GM21367 (cell line): ENCODE data around the gene PIGT.
A peak's percentile ranks its signal among the peaks of the same experiment; 100 is the strongest.

Source experiments
- ATAC-seq: cut with Tn5 transposase; IDR thresholded peaks from one replicate; pipeline ENCODE4 v1.9.1; 2021; ENCODE audit not compliant: unreplicated experiment

PIGT gene

DNA sequence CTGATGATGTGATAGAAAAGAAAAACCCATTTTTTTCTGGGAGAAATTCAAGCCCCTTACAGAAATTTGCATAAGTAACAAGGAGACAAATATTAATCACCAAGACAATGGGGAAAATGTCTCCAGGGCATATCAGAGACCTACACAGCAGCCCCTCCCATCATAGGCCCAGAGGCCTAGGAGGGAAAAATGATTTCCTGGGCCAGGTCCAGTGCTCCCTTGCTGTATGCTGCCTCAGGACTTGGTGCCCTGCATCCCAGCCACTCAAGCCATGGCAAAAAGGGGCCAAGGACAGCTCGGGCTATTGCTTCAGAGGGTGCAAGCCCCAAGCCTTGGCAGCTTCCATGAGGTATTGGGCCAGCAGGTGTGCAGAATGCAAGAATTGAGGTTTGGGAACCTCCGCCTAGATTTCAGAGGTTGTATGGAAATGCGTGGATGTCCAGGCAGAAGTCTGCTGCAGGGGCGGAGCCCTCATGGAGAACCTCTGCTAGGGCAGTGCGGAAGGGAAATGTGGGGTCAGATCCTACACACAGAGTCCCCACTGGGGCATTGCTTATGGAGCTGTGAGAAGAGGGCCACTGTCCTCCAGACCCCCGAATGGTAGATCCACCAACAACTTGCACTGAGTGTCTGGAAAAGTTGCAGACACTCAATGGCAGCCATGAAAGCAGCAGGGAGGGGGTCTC, 15.5 kb upstream of the PIGT start:
- no peak for ATAC-seq

DNA sequence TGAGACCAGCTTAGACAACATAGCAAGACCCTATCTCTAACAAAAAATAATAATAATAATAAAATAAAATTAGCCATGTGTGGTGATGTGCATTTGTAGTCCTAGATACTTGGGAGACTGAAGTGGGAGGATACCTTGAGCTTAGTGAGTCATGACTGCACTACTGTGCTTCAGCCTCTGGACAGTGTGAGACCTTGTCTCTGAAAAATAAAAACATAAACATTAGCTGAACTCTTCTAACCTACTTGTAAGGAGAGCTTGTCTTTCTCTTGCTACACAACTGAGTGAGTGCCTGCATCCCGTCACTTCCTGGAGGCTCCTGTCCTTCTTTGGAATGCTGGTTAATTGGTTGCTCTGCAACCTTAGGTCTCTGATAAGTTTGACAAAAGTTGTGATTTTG, 13.0 kb upstream of the PIGT start:
- no peak for ATAC-seq

DNA sequence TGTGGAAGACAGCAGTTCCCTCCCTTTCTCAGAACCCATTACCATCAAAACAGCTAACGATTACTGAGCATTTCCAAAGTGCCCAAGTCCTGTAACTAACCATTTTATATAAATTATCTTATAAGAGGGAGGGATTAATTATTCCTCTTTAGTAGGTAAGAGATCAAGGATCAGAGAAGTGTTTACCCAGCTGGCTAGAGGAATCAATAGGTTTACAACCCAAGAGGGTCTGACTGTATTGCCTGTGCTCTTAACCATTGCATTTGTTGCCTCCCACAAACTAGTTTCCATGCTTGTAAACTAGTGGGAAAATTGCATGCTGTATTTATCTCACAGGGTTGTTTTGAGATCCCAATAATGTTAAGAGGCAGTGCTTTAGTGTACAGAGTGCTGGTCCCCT, 11.5 kb upstream of the PIGT start:
- ATAC-seq: no peak

DNA sequence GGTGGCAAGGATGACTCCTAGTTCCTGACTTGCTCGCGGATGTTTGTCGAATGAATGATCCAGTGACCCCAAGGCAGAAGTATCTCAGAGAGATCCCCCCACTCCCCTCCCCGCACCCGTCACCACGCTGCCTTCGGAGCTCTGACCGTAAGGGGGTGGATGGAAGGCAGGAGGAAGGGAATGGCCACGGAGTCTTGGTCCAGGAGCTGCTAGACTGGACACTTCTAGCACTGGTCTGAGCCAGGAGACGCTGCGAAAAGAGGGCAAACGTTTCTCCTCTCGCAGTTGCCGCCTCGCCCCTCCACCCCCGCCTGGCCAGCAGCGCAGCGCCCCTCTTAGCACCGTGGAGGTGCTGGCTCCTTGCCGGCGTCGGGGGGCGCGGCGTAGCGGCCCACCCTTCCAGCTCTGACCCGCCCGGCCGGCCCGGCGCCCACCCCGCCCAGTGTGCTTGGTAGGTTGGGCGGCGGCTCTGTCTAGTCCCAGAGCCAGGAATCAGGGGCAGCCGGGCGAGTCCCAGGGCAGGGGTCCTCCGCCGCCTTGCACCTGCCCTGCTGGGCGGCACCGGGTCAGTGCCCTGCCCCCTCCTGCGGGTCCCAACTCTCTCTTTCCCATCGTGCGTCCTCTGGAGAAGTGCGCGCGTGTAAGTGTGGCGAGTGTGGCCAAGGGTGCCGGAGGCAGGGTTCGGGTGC, 10.2 kb upstream of the PIGT start:
- ATAC-seq: no peak

DNA sequence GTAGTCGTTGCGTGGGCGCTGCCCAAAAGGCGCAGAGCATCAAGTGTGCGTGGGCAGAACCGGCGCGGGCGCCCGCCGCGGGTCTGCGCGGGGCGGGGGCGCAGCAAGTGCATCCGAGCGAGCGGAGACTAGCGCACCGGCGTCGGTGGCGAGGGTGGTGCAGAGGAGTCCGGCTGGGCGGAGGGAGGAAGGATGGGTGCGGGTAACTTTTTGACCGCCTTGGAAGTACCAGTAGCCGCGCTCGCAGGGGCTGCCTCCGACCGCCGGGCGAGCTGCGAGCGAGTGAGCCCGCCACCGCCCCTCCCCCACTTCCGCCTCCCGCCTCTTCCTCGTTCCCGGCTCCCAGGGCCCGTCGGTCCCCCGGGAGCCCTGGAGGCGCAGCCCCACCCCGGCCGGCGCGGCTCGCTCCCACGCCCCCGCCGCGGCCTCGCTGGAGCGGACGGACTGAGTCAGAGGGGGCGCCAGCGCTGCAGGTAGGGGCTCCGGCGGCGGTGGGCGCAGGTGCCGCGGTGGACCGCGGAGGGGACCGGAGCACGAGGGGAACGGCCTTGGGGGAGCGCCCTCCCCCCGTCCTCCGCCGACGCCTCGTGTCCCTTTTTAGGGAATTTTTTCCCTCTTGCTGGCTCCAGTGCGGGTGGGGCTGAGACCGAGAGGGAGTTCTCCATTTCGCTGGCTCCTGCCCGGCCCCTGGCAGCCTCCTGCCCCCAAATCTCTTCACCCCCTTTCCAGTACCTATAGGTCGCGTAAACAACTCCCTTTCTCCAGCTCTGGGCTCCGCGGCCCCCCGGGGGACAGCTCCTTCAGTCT, 9.5 kb upstream of the PIGT start:
- ATAC-seq: no peak

DNA sequence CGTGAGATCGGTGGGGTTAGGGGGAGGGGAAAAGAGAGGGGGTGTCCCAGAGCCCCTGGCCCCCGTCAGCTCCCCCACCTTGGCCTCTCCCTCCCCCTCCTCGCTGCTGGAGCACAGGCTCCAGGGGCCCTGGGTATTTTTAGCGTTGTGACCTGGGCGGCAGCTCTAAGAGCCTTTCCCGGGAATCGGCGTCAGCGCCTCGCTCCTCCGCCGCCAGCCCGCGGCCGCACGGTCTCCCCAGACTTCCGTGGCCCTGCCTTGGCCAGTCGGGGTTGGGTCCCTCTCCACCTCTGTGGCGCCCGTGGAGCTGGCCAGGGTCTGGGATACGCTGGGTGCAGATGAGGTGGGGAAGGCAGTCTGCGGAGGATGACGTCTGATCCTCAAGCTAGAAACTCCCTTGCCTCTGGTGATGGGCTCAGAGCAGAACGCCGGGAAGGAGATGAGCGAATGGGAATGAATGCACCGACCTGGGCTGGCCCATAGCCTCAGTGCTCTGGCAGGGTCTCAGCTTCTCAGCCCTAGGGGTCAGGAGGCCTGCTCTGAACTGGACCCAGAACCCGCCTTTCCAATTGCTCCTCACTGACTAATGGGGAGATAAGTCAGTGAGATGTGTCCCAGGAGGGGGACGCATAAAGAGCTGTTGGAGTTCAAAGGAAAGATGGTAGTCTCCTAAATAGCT, 8.7 kb upstream of the PIGT start:
- ATAC-seq: no peak

DNA sequence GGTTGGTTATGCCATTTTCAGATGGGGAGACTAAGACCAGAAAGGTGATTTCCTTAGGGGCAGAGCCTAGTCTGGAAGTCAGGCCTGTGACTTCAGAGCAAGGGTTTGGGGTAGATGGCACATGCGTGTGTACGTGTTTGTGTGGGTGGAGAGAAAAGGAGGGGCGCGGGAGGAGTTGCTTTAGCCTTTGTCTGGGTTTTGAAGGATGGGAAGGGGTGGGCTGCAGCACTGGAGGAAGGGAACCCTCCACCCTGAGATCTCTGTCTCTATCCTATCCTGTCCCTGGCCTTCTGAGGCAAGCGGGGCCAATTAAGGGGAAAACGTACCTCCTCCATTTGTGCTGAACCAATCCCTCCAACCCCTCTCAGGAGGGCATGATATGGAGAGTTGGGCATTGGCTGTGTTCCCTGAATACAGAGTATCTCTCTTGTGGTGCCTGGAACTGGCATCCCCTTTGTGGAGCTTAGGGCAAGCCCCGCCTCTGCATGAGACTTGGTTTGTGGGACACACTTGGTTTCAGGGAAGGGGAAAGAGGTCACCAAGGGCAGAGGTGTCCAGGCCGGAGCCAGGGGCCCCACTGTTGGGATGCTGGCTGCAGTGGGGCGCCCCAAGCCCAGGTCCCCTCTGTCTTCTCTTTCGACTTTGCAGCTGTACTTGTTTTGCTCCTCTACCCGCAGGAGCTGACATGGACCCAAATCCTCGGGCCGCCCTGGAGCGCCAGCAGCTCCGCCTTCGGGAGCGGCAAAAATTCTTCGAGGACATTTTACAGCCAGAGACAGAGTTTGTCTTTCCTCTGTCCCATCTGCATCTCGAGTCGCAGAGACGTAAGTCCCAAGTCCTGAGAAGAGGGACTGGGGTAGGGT, 7.9 kb upstream of the PIGT start, which contains the start of gene DBNDD2:
Gene DBNDD2, plus strand, starts transcription at position 507 of the 863 bp plus-strand sequence. Its CDS starts 179 bp downstream, at position 686.
- ATAC-seq: no peak

DNA sequence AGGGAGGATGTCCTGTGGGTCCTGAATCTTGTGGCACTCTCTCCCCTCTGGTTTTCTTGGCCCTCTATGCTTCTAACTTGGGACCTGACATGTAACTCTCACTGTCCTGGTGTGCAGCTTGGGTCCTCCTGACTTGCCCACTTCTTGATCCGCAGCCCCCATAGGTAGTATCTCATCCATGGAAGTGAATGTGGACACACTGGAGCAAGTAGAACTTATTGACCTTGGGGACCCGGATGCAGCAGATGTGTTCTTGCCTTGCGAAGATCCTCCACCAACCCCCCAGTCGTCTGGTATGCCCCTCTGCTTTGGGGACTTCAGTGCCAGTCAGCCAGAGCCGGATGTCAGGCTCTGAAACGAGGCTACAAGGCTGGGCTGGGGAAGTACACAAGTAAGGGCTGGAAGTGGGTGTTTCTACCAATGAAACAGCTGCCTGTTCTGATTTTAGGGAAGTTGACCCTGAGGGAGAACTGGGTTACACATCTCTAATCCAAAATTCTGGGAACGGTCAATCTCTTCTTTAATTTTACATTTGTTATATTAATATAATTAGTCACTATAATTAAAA, 7.2 kb upstream of the PIGT start:
- no peak for ATAC-seq

DNA sequence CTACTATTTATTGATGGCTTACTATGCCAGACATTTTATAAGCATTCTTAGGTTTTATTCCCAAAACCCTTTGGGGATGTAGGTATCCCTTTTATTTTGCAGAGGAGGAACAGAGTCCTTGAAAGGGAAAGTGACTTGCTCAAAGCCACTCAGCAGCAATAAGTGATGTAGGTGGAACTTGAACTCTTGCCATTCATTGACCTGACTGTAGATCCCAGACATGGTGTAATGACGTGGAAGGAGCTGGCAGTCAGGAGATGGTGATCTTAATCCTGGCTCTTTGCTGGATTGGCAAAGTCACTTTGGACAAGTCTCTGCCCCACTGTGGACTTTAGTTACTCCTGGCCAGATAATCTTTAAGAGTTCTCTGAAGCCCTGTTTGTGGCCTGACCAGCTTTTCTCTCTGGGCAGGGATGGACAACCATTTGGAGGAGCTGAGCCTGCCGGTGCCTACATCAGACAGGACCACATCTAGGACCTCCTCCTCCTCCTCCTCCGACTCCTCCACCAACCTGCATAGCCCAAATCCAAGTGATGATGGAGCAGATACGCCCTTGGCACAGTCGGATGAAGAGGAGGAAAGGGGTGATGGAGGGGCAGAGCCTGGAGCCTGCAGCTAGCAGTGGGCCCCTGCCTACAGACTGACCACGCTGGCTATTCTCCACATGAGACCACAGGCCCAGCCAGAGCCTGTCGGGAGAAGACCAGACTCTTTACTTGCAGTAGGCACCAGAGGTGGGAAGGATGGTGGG, 6.2 kb upstream of the PIGT start:
- ATAC-seq: no peak

DNA sequence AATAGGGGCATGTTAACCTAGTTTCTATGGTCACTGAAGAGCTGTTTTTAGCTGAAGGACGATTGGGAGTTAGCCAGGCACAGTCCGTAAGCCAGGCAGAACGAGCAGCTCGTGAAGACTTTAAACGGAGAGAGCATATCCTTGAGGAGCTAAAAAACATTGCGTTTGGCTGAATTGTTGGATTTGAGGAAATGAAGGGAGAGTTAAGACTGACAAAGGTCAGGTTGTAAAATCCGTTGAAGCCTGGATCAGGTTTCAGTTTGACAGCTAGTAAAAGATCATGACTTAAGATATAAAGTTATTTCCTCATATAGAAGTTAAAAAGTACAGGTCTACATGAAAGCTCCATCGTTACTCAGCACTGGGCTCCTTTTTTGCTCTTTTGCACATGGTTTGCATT, 5.1 kb upstream of the PIGT start:
- ATAC-seq: no peak

DNA sequence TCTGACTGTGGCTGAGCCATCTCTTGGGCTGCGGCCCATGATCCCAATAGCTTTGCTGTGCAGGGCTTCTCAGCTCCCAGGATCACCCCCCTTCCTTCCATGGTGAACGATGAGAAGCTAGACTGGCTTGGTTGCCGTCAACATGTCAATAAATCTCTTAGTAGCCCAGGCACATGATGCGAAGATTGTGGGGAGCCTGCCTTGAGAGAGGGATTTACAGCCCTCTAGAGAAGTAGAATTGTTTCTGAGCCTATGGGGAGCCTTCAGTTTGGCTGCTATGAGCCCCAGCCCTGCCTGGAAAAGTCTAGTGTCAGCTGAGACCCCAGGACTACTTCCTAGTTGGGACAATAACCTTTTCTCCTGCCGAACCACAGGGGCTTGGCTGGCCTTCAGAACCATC, 3.3 kb upstream of the PIGT start:
- ATAC-seq: no peak

DNA sequence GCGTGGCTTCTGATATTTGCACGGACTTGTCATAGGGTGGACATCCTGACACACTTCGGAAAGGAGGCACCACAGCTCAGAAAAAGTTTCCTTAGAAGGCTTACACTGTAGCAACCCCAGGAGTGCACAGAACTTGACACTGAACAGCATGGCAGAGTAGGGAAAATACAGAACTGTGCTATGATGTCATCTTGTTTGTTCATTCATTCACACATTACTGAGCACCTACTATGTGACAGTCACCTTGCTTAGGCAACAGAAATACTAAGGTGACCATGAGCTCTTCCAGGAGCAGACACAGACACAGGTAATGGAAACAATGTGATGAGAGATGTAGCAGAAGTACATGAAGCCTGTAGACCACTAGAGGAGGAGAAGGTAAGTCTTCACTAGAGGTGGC, 2.5 kb upstream of the PIGT start:
- no peak for ATAC-seq

DNA sequence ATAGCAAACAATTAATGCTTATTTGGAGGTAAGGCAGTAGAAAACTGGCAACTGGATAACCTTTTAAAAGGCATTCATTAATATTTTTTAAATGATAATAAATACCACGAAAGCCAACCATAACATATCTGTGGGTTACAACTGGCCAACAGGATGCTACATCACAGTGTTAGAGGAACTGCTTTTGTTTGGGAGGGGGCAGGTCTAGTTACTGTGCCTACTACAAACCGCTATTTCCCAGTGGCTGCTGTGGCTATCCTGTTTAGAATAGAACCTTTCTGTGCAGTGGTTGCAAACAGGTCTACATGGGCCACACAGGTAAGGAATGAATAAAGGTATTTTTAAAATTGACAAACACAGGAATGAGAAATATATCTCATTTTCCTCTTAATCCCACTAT, 976 bp downstream of the PIGT start:
- no peak for ATAC-seq

DNA sequence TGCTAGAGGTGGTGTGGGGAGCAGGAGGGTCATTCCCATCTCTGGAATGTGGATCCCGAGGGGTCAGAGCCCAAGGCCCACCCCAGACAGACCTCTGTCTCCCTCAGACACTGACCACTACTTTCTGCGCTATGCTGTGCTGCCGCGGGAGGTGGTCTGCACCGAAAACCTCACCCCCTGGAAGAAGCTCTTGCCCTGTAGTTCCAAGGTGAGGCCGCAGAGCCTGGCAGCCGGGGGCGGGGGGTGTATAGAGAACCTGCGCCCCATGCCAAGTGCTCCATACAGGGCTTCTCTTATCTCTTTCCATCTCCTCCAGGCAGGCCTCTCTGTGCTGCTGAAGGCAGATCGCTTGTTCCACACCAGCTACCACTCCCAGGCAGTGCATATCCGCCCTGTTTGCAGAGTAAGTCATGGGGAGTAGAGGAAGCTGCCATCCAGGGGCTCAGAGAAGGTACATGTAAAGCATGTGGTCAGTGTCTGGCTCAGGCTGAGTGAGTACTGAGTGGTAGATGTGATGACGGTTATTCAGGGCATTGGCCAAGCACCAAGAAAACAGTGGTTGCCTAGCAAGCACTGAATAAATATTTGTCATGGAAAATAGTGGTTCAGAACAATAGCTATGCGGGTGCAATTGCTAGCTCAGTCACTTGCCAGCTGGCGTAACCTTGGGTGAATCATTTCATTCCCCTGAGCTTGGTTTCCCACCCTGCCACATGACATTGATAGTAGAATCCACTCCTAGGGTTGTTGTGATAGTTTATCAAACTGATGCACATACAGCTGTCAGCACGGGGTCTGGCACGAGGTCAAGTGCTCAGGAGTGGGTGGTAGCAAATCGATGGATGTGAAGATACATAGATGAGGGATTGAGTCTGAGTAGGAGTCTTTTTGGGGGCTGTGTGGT, 3.5 kb downstream of the PIGT start:
- ATAC-seq: peak; percentile 69

DNA sequence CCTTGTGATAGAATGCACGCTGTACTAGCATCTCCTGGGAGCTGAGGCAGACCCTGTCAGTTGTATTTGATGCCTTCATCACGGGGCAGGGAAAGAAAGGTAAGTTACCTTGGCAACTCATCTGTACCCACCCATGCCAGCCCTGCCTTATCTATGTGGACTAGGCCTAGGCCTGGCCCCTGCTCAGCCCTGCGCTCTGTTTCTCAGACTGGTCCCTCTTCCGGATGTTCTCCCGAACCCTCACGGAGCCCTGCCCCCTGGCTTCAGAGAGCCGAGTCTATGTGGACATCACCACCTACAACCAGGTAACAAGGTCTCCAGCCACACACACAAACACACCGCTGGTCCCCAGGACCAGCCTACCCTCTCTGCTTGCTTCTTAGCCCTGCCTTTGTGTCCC, 4.2 kb downstream of the PIGT start:
- no peak for ATAC-seq

DNA sequence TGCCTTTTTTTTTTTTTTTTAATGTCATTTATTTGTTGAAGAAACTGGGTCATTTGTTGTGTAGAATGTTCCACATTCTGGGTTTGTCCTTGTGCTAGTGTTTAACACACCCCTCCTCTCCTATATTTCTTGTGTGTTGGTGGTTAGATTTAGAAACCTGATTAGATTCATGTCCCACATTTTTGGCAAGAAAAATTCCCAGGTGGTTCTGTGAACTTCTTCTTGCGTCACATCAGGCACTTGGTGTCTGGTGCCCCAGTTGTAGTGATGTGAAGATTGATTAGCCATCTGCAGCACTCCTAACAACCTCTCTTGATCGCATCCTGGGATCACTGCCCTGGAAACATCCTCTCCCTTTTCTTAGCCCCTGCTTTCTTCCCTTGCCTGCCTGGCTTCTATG, 7.8 kb downstream of the PIGT start:
- ATAC-seq: no peak

DNA sequence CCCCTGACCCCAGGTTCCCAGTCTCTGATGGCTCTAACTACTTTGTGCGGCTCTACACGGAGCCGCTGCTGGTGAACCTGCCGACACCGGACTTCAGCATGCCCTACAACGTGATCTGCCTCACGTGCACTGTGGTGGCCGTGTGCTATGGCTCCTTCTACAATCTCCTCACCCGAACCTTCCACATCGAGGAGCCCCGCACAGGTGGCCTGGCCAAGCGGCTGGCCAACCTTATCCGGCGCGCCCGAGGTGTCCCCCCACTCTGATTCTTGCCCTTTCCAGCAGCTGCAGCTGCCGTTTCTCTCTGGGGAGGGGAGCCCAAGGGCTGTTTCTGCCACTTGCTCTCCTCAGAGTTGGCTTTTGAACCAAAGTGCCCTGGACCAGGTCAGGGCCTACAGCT, 9.6 kb downstream of the PIGT start:
- ATAC-seq: no peak

DNA sequence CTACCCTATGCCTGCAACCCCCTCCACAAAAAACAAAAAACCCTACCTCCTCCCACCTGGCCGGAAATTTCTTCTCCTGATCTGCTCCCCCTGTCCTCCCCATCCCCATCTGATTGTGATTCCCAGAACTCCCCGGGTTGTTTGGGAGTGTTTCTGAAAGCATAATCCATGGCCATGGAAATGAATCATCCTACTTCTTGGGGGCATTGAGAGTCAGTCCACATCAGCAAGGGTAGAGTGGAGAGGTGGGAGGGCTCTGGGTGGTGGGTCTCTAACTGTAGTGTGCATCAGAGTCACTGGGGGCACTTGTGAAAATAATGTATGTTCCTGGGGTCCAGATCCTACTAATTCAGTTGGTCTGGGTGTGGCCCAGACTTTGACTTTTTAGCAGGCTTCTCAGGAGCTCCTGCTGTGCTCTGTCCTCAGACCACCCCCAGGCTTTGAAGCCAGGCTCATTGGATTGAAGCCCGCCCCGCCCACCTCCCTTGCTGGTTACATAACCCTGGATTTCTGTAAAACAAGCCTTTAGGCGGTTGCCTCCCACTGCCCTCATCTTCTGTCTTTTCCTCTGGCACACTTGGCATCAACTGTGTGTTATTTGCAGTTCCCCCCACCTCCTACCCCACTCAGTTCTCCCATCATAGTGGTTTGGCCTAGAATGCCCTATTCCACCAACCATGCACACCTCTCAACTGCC, 10.5 kb downstream of the PIGT start:
- no peak for ATAC-seq
